A549 (cell line): ENCODE measurements around the gene CREB1.

Experiments used
- BCL3 ChIP-seq: fragments of >200 bp; sonication (Bioruptor Twin); formaldehyde crosslinking; IDR thresholded peaks from 3 replicates; pipeline ENCODE4 v1.6.1; 2016
- CTCF ChIP-seq: fragments of >200 bp; sonication (Bioruptor Twin); formaldehyde crosslinking; IDR thresholded peaks from 3 replicates; pipeline ENCODE4 v1.5.1; 2016
- MAX ChIP-seq: IDR thresholded peaks from 2 replicates; pipeline ENCODE4 v1.6.1; 2012
- POLR2A ChIP-seq: IDR thresholded peaks from 2 replicates; pipeline ENCODE4 v1.6.1; 2012; ENCODE audit warnings: mild to moderate bottlenecking, low read length
- RCOR1 ChIP-seq: fragments of 150-350 bp; IDR thresholded peaks from 2 replicates; pipeline ENCODE4 v1.6.1; 2014; ENCODE audit warnings: antibody characterized with exemption, low read length, low read depth

GRCh38 chr2:207513551-207514257 lies 16.1 kb upstream of the CREB1 start:
- TF ChIP-seq BCL3 (no peak), CTCF (no peak), RCOR1 (no peak), POLR2A (no peak), MAX (no peak)
